ENCODE results near the gene SPTBN1. TPM values are rescaled to one million over a fixed set of nuclear protein-coding genes. Genes with fewer than 3 reads are reported as not detected.

SPTBN1 gene
- total RNA-seq, 1 experiment from 2014 or later = 202 TPM

GRCh38 chr2:54634021-54634420 is 177.9 kb downstream of the SPTBN1 start:
- intact Hi-C loops (cut with micrococcal nuclease) = no loop called here
- Histone ChIP-seq H3K9me3 (ENCODE audit: low read length) (no peaks in the 10 kb centered on the region), H3K79me2 (ENCODE audit: low read length) (peaks cover 28% of the 10 kb centered on the region; the same call in 1 of the 2 replicates), H3K4me3 (ENCODE audit: low read length) (no peak overlapping the region), H3K9ac (ENCODE audit: low read length) (no peak overlapping the region), H3K27ac (ENCODE audit: low read length) (no peak overlapping the region), H3K4me2 (ENCODE audit: low read length) (no peak overlapping the region), H3K9me2 (replicated peaks; ENCODE audit: low read length) (no peaks in the 10 kb centered on the region), H3F3A (ENCODE audit: low read length, unreplicated experiment) (no peaks in the 10 kb centered on the region), H2AFZ (ENCODE audit: low read length) (no peak overlapping the region), H3K36me3 (ENCODE audit: low read depth, low read length) (peaks cover 86% of the 10 kb centered on the region), H3K4me1 (ENCODE audit: insufficient read depth, low read length) (no peaks in the 10 kb centered on the region), H3K27me3 (ENCODE audit: low read length) (no peaks in the 10 kb centered on the region), H4K20me1 (ENCODE audit: low read length) (0 out of 2 replicates have a peak, but pooled peaks cover 7% of the 10 kb centered on the region)
- DNase-seq = no peak
- POLR2A ChIA-PET (ENCODE audit: unreplicated experiment) = no interaction called here
- no TSS peak for BruUV-seq (replicated peaks)
- no peak for ATAC-seq
- TF ChIP-seq CTCF (conservative IDR thresholded peaks at IDR 0.05; ENCODE audit: low read depth, low read length) (no peak), EZH2 (IDR thresholded peaks at IDR 0.05; ENCODE audit: low read length, unreplicated experiment) (no peak), EZH2phosphoT487 (IDR thresholded peaks at IDR 0.05; ENCODE audit: borderline replicate concordance, low read length) (no peak)
- CTCF ChIA-PET = no interaction called here

DNA sequence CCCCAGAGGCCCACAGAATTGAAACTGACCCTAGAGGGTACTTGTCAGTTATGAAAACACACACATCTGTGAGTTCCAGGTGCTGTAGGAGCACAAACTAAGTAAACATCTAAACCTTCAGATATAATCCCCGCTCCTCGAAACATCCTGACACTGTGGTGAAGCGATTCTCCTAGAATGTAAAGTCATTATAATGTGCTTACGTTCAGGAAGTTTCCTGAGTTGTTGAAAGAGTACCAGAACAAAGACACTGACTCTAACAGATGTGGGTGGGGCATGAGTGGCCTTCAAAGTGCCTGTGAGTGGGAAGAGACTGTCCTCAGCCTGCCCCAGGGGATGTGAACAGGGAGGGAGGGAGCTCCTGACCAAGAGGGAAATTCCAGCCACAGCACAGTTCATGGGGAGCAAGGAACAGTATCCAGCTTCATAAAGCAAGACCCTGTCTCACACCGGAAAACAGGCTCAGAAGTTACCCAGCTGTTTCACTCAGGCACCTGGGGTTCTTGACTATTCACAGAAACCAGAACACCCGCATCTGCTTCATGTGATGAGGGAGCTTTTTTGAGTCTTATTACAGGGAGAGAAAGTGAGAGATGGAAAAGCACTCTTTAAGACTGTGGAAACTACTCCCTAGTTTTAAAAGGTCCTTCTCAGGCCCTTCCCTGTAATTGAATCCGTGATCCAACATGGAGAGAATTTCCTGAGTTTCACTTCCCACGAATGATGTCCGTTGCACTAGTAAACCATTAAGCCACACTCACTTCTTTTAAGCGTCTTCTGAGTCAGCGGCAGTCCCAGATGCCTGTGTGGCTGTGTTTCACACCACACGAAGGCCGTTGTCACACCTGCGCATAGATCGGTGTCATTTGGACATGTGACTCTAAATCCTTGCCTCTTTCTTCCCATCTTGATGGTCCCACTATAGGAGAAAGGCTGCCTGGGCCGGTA is 178.7 kb downstream of the SPTBN1 start:
- no peaks in the 10 kb centered on the region for H3K4me1 ChIP-seq (ENCODE audit: insufficient read depth, low read length)
- no peak overlapping the region for H3K4me3 ChIP-seq (ENCODE audit: low read length)
- no peak overlapping the region for H3K9ac ChIP-seq (ENCODE audit: low read length)
- H3K27me3 ChIP-seq (ENCODE audit: low read length) = no peaks in the 10 kb centered on the region
- 0 out of 2 replicates have a peak, but pooled peaks cover 7% of the 10 kb centered on the region for H4K20me1 ChIP-seq (ENCODE audit: low read length)
- H3K9me3 ChIP-seq (ENCODE audit: low read length) = no peaks in the 10 kb centered on the region
- H3K4me2 ChIP-seq (ENCODE audit: low read length) = no peak overlapping the region
- no peaks in the 10 kb centered on the region for H3K9me2 ChIP-seq (replicated peaks; ENCODE audit: low read length)
- peaks cover 85% of the 10 kb centered on the region for H3K36me3 ChIP-seq (ENCODE audit: low read depth, low read length)
- DNase-seq = no peak
- intact Hi-C loops (cut with micrococcal nuclease) = no loop called here
- ChIA-PET POLR2A (ENCODE audit: unreplicated experiment) (no interaction called here), CTCF (no interaction called here)
- no peak for ATAC-seq
- H3K79me2 ChIP-seq (ENCODE audit: low read length) = peaks cover 28% of the 10 kb centered on the region; the same call in 1 of the 2 replicates
- H3F3A ChIP-seq (ENCODE audit: low read length, unreplicated experiment) = no peaks in the 10 kb centered on the region
- no TSS peak for BruUV-seq (replicated peaks)
- no peak for TF ChIP-seq EZH2 (IDR thresholded peaks at IDR 0.05; ENCODE audit: low read length, unreplicated experiment)
- no peak for TF ChIP-seq EZH2phosphoT487 (IDR thresholded peaks at IDR 0.05; ENCODE audit: borderline replicate concordance, low read length)
- TF ChIP-seq CTCF (conservative IDR thresholded peaks at IDR 0.05; ENCODE audit: low read depth, low read length) = no peak
- H2AFZ ChIP-seq (ENCODE audit: low read length) = no peak overlapping the region
- H3K27ac ChIP-seq (ENCODE audit: low read length) = no peak overlapping the region

All from PC-3 (cell line).